Stimulated activated CD4-positive, alpha-beta T cell treated with anti-CD3 and anti-CD28 coated beads, Interleukin-4, amount 100 ng/mL, for 1 hour (primary cell): Measurements from ENCODE around the gene CD5L.

ENCODE experiments used
- DNase-seq: peaks from one replicate; pipeline ENCODE4 v3.0.0-alpha.2; 2020

CD5L gene

GRCh38 chr1:157841708-157842107 is at the start of gene CD5L:
TSS of gene CD5L (minus strand) at chr1:157841808. CDS start at chr1:157841701, 107 bp downstream.
- no peak for DNase-seq

GRCh38 chr1:157882580-157882979 is 41.0 kb upstream of the CD5L start:
- DNase-seq = no peak

GRCh38 chr1:157880621-157881020 is 39.0 kb upstream of the CD5L start:
- no peak for DNase-seq

- DNase-seq = no peak
Measured at GRCh38 chr1:157878059-157878458, 36.5 kb upstream of the CD5L start.

GRCh38 chr1:157870490-157870889 is 28.9 kb upstream of the CD5L start:
- no peak for DNase-seq

- DNase-seq = no peak
Measured at GRCh38 chr1:157868654-157869053, 27.0 kb upstream of the CD5L start.

GRCh38 chr1:157862114-157863070 is 20.8 kb upstream of the CD5L start:
- DNase-seq = no peak

- DNase-seq = no peak
Measured at GRCh38 chr1:157856538-157856937, 14.9 kb upstream of the CD5L start.

GRCh38 chr1:157852476-157852875 is 10.9 kb upstream of the CD5L start:
- DNase-seq = no peak

- no peak for DNase-seq
Measured at GRCh38 chr1:157849229-157849875, 7.7 kb upstream of the CD5L start.

GRCh38 chr1:157844089-157844830 is 2.7 kb upstream of the CD5L start:
- DNase-seq = no peak

- no peak for DNase-seq
Measured at GRCh38 chr1:157842939-157843338, 1.3 kb upstream of the CD5L start.

- no peak for DNase-seq
Measured at GRCh38 chr1:157838966-157839365, 2.6 kb downstream of the CD5L start.

- DNase-seq = no peak
Measured at GRCh38 chr1:157834430-157834829, 7.2 kb downstream of the CD5L start.

- DNase-seq = no peak
Measured at GRCh38 chr1:157833145-157833544, 8.5 kb downstream of the CD5L start.

- DNase-seq = no peak
Measured at GRCh38 chr1:157831968-157832626, 9.5 kb downstream of the CD5L start.

GRCh38 chr1:157830887-157831286 is 10.7 kb downstream of the CD5L start:
- DNase-seq = no peak

GRCh38 chr1:157829711-157830110 is 11.9 kb downstream of the CD5L start:
- no peak for DNase-seq

- DNase-seq = no peak
Measured at GRCh38 chr1:157829210-157829609, 12.4 kb downstream of the CD5L start.

GRCh38 chr1:157820299-157820698 is 21.3 kb downstream of the CD5L start:
- no peak for DNase-seq

GRCh38 chr1:157819896-157820295 is 21.7 kb downstream of the CD5L start, which contains the start of gene FCRL1:
TSS of gene FCRL1 (minus strand) at chr1:157820120. CDS start at chr1:157820037, 83 bp downstream.
- DNase-seq = no peak

- no peak for DNase-seq
Measured at GRCh38 chr1:157819215-157819614, 22.4 kb downstream of the CD5L start.

GRCh38 chr1:157813269-157813668 is 28.3 kb downstream of the CD5L start:
- no peak for DNase-seq
